OCI-LY7 (cell line): ENCODE data around the gene RUVBL2. TPM values are rescaled to one million over a fixed set of nuclear protein-coding genes. Genes with fewer than 3 reads are reported as not detected.

Experiments used
- BruUV-seq: library from RNA; stranded (reverse); fragments of 400-500 nt; replicated peaks from 2 replicates; lab custom pipeline; 2021; lab: Mats Ljungman, UMichigan
- CTCF ChIA-PET: fragments of 300-600 bp; sonication (Branson Sonifier 250); formaldehyde crosslinking; loops from one replicate; lab custom pipeline; 2022; ENCODE audit warnings: antibody characterized with exemption; ENCODE audit not compliant: unreplicated experiment; lab: Charles Lee
- POLR2A ChIA-PET: fragments of 300-600 bp; sonication (Branson Sonifier 250); formaldehyde crosslinking; loops from one replicate; lab custom pipeline; 2022; ENCODE audit warnings: antibody characterized with exemption; lab: Charles Lee
- DNase-seq: peaks from one replicate; pipeline ENCODE4 v3.0.0-alpha.2; 2015; ENCODE audit warnings: low spot score
- H2AFZ ChIP-seq: fragments of 200-600 bp; sonication (generic), shearing (Covaris generic); 2 replicates; pipeline ENCODE4 v1.6.1; 2014; ENCODE audit warnings: mild to moderate bottlenecking, antibody characterized with exemption, low read length, moderate library complexity
- H3K27ac ChIP-seq: fragments of 200-600 bp; sonication (generic); 2 replicates; pipeline ENCODE4 v1.5.1; 2014; ENCODE audit warnings: mixed run types, low read depth, mild to moderate bottlenecking, moderate library complexity, low read length, inconsistent platforms; ENCODE audit not compliant: poor library complexity, severe bottlenecking
- H3K36me3 ChIP-seq: fragments of 200-600 bp; sonication (generic); 2 replicates; pipeline ENCODE4 v1.6.1; 2014; ENCODE audit warnings: mild to moderate bottlenecking, antibody characterized with exemption, low read length, moderate library complexity, mixed read lengths; ENCODE audit not compliant: insufficient read depth
- H3K4me1 ChIP-seq: fragments of 200-600 bp; sonication (generic); 2 replicates; pipeline ENCODE4 v1.5.1; 2014; ENCODE audit warnings: mild to moderate bottlenecking, low read length; ENCODE audit not compliant: insufficient read depth, poor library complexity, severe bottlenecking
- H3K4me2 ChIP-seq: fragments of 200-600 bp; sonication (generic); 2 replicates; pipeline ENCODE4 v1.6.1; 2014; ENCODE audit warnings: mild to moderate bottlenecking, low read length
- H3K4me3 ChIP-seq: fragments of 200-600 bp; sonication (generic); 2 replicates; pipeline ENCODE4 v1.5.1; 2014; ENCODE audit warnings: mild to moderate bottlenecking, low read depth, low read length; ENCODE audit not compliant: poor library complexity, severe bottlenecking
- H3K79me2 ChIP-seq: fragments of 200-600 bp; sonication (generic); 2 replicates; pipeline ENCODE4 v1.6.1; 2016; ENCODE audit warnings: low read depth, mild to moderate bottlenecking, low read length, moderate library complexity, mixed read lengths; ENCODE audit not compliant: insufficient read depth
- H3K9me2 ChIP-seq: fragments of 200-600 bp; sonication (generic); 2 replicates; pipeline ENCODE4 v1.6.1; 2016; ENCODE audit warnings: mild to moderate bottlenecking, low read length, mixed read lengths; ENCODE audit not compliant: insufficient read depth
- H3K9me3 ChIP-seq: fragments of 200-600 bp; sonication (generic); 2 replicates; pipeline ENCODE4 v1.6.1; 2014; ENCODE audit warnings: mild to moderate bottlenecking, mixed run types, low read length, mixed read lengths
- H4K20me1 ChIP-seq: fragments of 200-600 bp; sonication (generic); 2 replicates; pipeline ENCODE4 v1.6.1; 2014; ENCODE audit warnings: mild to moderate bottlenecking, antibody characterized with exemption, low read length, moderate library complexity, mixed read lengths; ENCODE audit not compliant: insufficient read depth
- CTCF ChIP-seq: fragments of 200-600 bp; sonication (generic); conservative IDR thresholded peaks from 2 replicates; pipeline ENCODE4 v1.5.1; 2014; ENCODE audit warnings: mild to moderate bottlenecking, antibody characterized with exemption, low read length, moderate library complexity, mixed read lengths
- EZH2phosphoT487 ChIP-seq: fragments of 200-600 bp; sonication (generic); IDR thresholded peaks from 2 replicates; pipeline ENCODE4 v1.6.1; 2018; ENCODE audit warnings: low read depth, borderline replicate concordance, mild to moderate bottlenecking, mixed run types, antibody characterized with exemption, low read length, moderate library complexity, mixed read lengths
- intact Hi-C: fragments of 100-400 bp; cut with micrococcal nuclease; formaldehyde crosslinking; loops from one replicate; pipeline ENCODE4 v1.10.0; 2022; ENCODE audit not compliant: unreplicated experiment
- total RNA-seq, 2 experiments: library from RNA; depleted of rRNA in 1 of 2; stranded (reverse); fragments of >200 nt in 1 of 2; shearing (Covaris generic) in 1 of 2; gene quantifications; 2 replicates each; pipeline ENCODE4 v1.2.3, GENCODE V29; 2014 to 2022

The RUVBL2 gene
- total RNA-seq, 2 experiments from 2014 or later, result 125 to 265 TPM

- Histone ChIP-seq H3K9me3 (no peaks in the 10 kb centered on the region), H3K36me3 (peaks cover 14% of the 10 kb centered on the region), H2AFZ (no peak overlapping the region), H3K9me2 (no peaks in the 10 kb centered on the region), H3K4me3 (no peak overlapping the region), H3K27ac (no peak overlapping the region), H3K4me2 (no peak overlapping the region), H4K20me1 (no peaks in the 10 kb centered on the region), H3K79me2 (no peaks in the 10 kb centered on the region), H3K4me1 (no peaks in the 10 kb centered on the region)
- TF ChIP-seq EZH2phosphoT487, result no peak
- TF ChIP-seq CTCF, result no peak
- POLR2A ChIA-PET, result interaction anchor here (0.6 to 1.2 kb wide), 3 partner anchors 13 to 108 kb away, joined by 3 to 4 read pairs (median 3); partner anchors contain the start of genes GYS1 and RUVBL2
- BruUV-seq, result no TSS peak
- CTCF ChIA-PET, result no interaction called here
- intact Hi-C loops, result no loop called here
- no peak for DNase-seq
Observed at GRCh38 chr19:48977061-48977460, 16.6 kb upstream of the RUVBL2 start.

GRCh38 chr19:48982280-48982679 is 11.4 kb upstream of the RUVBL2 start:
- Histone ChIP-seq H3K4me1 (no peaks in the 10 kb centered on the region), H3K27ac (no peak overlapping the region), H3K4me2 (no peak overlapping the region), H4K20me1 (no peaks in the 10 kb centered on the region), H3K36me3 (peaks cover 42% of the 10 kb centered on the region), H3K9me3 (no peaks in the 10 kb centered on the region), H3K79me2 (no peaks in the 10 kb centered on the region), H2AFZ (no peak overlapping the region), H3K9me2 (no peaks in the 10 kb centered on the region), H3K4me3 (no peak overlapping the region)
- intact Hi-C loops, result no loop called here
- no TSS peak for BruUV-seq
- ChIA-PET CTCF (no interaction called here), POLR2A (no interaction called here)
- no peak for TF ChIP-seq EZH2phosphoT487
- TF ChIP-seq CTCF, result no peak
- DNase-seq, result no peak

- CTCF ChIA-PET, result no interaction called here
- no peak overlapping the region for H3K4me2 ChIP-seq
- intact Hi-C loops, result no loop called here
- H3K79me2 ChIP-seq, result no peaks in the 10 kb centered on the region
- no peaks in the 10 kb centered on the region for H3K9me2 ChIP-seq
- no peak overlapping the region for H3K27ac ChIP-seq
- DNase-seq, result no peak
- TF ChIP-seq CTCF (no peak), EZH2phosphoT487 (no peak)
- no peaks in the 10 kb centered on the region for H4K20me1 ChIP-seq
- H2AFZ ChIP-seq, result no peak overlapping the region
- H3K9me3 ChIP-seq, result no peaks in the 10 kb centered on the region
- POLR2A ChIA-PET, result no interaction called here
- no peak overlapping the region for H3K4me3 ChIP-seq
- BruUV-seq, result no TSS peak
- H3K36me3 ChIP-seq, result peaks cover 47% of the 10 kb centered on the region
- no peaks in the 10 kb centered on the region for H3K4me1 ChIP-seq
Observed at GRCh38 chr19:48985711-48986110, 8.0 kb upstream of the RUVBL2 start.
